Stomach (tissue), 4 donors: ENCODE results near the gene CCDC88B.

Experiments used
- POLR2A ChIP-seq, 4 donors: fragments of 450-650 bp; IDR thresholded peaks; one replicate each; pipeline ENCODE4 v1.6.1; 2016; ENCODE audit warnings: antibody characterized with exemption in 4 of 4, control low read depth in 2 of 4, mild to moderate bottlenecking in 1 of 4, moderate library complexity in 1 of 4
- POLR2AphosphoS5 ChIP-seq, 3 donors: sonication (generic); formaldehyde crosslinking; IDR thresholded peaks; one replicate each; pipeline ENCODE4 v1.6.1; 2016; ENCODE audit warnings: antibody characterized with exemption in 3 of 3

GRCh38 chr11:64298966-64299846 lies 40.8 kb upstream of the CCDC88B start:
- TF ChIP-seq POLR2AphosphoS5 (IDR thresholded peaks at IDR 0.05) (peak in 2 of 3 donors; percentile 7 to 15), POLR2A (IDR thresholded peaks at IDR 0.05) (no peak)
